ENCODE measurements around the gene NRIP1. TPM values are rescaled to one million over a fixed set of nuclear protein-coding genes. Genes with fewer than 3 reads are reported as not detected.

The NRIP1 gene
- total RNA-seq, 1 experiment from 2014 or later: 14.6 TPM

DNA sequence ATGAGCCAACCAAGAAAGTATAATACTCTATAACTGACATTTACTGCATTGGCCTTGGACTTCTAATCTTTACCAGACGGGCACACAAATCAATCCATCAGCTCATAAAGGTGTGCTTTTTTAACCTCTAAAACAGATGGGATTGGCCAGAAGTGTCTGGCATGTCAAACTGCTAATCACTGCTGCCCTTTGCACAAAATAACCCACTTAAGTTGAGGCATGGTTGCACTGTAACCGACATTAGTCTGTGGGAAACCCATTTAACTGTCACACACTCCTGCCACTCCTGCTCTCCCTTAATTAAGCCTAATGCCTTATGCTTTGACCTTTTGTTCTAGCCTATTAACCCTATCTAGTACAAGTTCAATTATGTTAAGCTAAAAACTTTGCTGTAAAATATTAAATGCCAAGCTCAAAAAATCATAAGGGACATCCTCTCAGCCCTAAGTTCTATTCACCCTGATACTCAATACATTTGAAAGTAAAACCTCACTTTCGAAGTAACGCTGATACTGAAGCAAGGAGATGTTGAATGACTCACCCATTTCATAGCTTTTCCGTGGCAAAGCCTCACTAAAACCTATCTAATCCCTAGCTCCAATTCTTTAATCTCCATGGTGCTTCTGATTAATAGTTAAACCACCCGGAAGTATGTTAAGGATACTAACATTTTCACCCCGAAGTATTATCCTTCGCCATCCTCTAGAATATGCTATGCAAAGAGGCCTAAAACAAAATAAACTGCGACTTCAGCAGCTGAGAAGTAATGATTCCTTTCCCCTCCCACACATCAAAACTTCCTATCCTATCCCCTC is 12.9 kb downstream of the NRIP1 start:
- peaks cover 46% of the 10 kb centered on the region for H3K4me1 ChIP-seq (ENCODE audit: insufficient read depth, low read length, poor library complexity, severe bottlenecking)
- POLR2A ChIA-PET (ENCODE audit: low non-redundant PET): no interaction called here
- CTCF ChIA-PET: no interaction called here
- DNase-seq (ENCODE audit: low spot score): peak; percentile 63
- H3K27ac ChIP-seq (ENCODE audit: low read depth, low read length, poor library complexity, severe bottlenecking): peak overlapping the region; percentile 3
- H3K4me3 ChIP-seq (ENCODE audit: low read depth, low read length, poor library complexity, severe bottlenecking): peak overlapping the region; percentile 12
- no TSS peak for BruUV-seq (replicated peaks)
- TF ChIP-seq, protein P1, sequence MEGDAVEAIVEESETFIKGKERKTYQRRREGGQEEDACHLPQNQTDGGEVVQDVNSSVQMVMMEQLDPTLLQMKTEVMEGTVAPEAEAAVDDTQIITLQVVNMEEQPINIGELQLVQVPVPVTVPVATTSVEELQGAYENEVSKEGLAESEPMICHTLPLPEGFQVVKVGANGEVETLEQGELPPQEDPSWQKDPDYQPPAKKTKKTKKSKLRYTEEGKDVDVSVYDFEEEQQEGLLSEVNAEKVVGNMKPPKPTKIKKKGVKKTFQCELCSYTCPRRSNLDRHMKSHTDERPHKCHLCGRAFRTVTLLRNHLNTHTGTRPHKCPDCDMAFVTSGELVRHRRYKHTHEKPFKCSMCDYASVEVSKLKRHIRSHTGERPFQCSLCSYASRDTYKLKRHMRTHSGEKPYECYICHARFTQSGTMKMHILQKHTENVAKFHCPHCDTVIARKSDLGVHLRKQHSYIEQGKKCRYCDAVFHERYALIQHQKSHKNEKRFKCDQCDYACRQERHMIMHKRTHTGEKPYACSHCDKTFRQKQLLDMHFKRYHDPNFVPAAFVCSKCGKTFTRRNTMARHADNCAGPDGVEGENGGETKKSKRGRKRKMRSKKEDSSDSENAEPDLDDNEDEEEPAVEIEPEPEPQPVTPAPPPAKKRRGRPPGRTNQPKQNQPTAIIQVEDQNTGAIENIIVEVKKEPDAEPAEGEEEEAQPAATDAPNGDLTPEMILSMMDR (conservative IDR thresholded peaks at IDR 0.05; ENCODE audit: low read depth, low read length): no peak
- TF ChIP-seq EZH2 (IDR thresholded peaks at IDR 0.05; ENCODE audit: borderline replicate concordance, low read depth, low read length, poor library complexity, severe bottlenecking): no peak
- no peaks in the 10 kb centered on the region for H3K9me3 ChIP-seq (ENCODE audit: low read depth, low read length, poor library complexity, severe bottlenecking)
- H3K27me3 ChIP-seq (replicated peaks; ENCODE audit: insufficient read depth, low read depth, low read length, poor library complexity): no peaks in the 10 kb centered on the region
- intact Hi-C loops (cut with micrococcal nuclease; ENCODE audit: unreplicated experiment): no loop called here
- no peaks in the 10 kb centered on the region for H3K36me3 ChIP-seq (ENCODE audit: insufficient read depth, low read length, poor library complexity, severe bottlenecking)

GRCh38 chr21:15050568-15051377 is 14.0 kb downstream of the NRIP1 start:
- BruUV-seq (replicated peaks): no TSS peak
- ChIA-PET POLR2A (ENCODE audit: low non-redundant PET) (no interaction called here), CTCF (no interaction called here)

GRCh38 chr21:15045017-15045416 is 19.8 kb downstream of the NRIP1 start:
- Histone ChIP-seq H3K9me3 (ENCODE audit: low read depth, low read length, poor library complexity, severe bottlenecking) (peaks cover 10% of the 10 kb centered on the region), H3K27me3 (replicated peaks; ENCODE audit: insufficient read depth, low read depth, low read length, poor library complexity) (no peaks in the 10 kb centered on the region), H3K27ac (ENCODE audit: low read depth, low read length, poor library complexity, severe bottlenecking) (no peak overlapping the region), H3K36me3 (ENCODE audit: insufficient read depth, low read length, poor library complexity, severe bottlenecking) (peaks cover 5% of the 10 kb centered on the region), H3K4me1 (ENCODE audit: insufficient read depth, low read length, poor library complexity, severe bottlenecking) (peaks cover 2% of the 10 kb centered on the region), H3K4me3 (ENCODE audit: low read depth, low read length, poor library complexity, severe bottlenecking) (no peak overlapping the region)
- BruUV-seq (replicated peaks): no TSS peak
- ChIA-PET POLR2A (ENCODE audit: low non-redundant PET) (no interaction called here), CTCF (no interaction called here)
- intact Hi-C loops (cut with micrococcal nuclease; ENCODE audit: unreplicated experiment): no loop called here
- no peak for DNase-seq (ENCODE audit: low spot score)
- no peak for TF ChIP-seq EZH2 (IDR thresholded peaks at IDR 0.05; ENCODE audit: borderline replicate concordance, low read depth, low read length, poor library complexity, severe bottlenecking)
- TF ChIP-seq, protein P1 (conservative IDR thresholded peaks at IDR 0.05; ENCODE audit: low read depth, low read length): no peak

More at GRCh38 chr21:15050568-15051377, 14.0 kb downstream of the NRIP1 start:
- intact Hi-C loops (cut with micrococcal nuclease; ENCODE audit: unreplicated experiment): no loop called here
- Histone ChIP-seq H3K4me1 (ENCODE audit: insufficient read depth, low read length, poor library complexity, severe bottlenecking) (peaks cover 38% of the 10 kb centered on the region), H3K9me3 (ENCODE audit: low read depth, low read length, poor library complexity, severe bottlenecking) (peaks cover 10% of the 10 kb centered on the region), H3K27ac (ENCODE audit: low read depth, low read length, poor library complexity, severe bottlenecking) (no peak overlapping the region), H3K4me3 (ENCODE audit: low read depth, low read length, poor library complexity, severe bottlenecking) (no peak overlapping the region), H3K36me3 (ENCODE audit: insufficient read depth, low read length, poor library complexity, severe bottlenecking) (no peaks in the 10 kb centered on the region), H3K27me3 (replicated peaks; ENCODE audit: insufficient read depth, low read depth, low read length, poor library complexity) (no peaks in the 10 kb centered on the region)
- no peak for DNase-seq (ENCODE audit: low spot score)
- TF ChIP-seq, protein P1 (conservative IDR thresholded peaks at IDR 0.05; ENCODE audit: low read depth, low read length): no peak
- no peak for TF ChIP-seq EZH2 (IDR thresholded peaks at IDR 0.05; ENCODE audit: borderline replicate concordance, low read depth, low read length, poor library complexity, severe bottlenecking)
